GM18868 (cell line): ENCODE measurements around the gene USF3.

Source experiments
- ATAC-seq: cut with Tn5 transposase; IDR thresholded peaks from one replicate; pipeline ENCODE4 v1.9.1; 2021; ENCODE audit warnings: mild to moderate bottlenecking, moderate library complexity; ENCODE audit not compliant: unreplicated experiment

Gene USF3

GRCh38 chr3:113695786-113696645, at the start of gene USF3:
Gene USF3 (minus strand): TSS chr3:113696642. CDS start chr3:113674878, 21,764 bp downstream.
- peak; percentile 63 for ATAC-seq

- peak; percentile 46 for ATAC-seq
Observed at GRCh38 chr3:113745756-113746547, 49.5 kb upstream of the USF3 start, which contains the start of gene NAA50. Gene NAA50 (minus strand): TSS chr3:113746249. CDS start chr3:113745949, 300 bp downstream.

- ATAC-seq, result peak; percentile 66
Observed at GRCh38 chr3:113744941-113745755, 48.7 kb upstream of the USF3 start.

- ATAC-seq, result no peak
Observed at GRCh38 chr3:113743006-113743630, 46.7 kb upstream of the USF3 start.

GRCh38 chr3:113741620-113742019, 45.2 kb upstream of the USF3 start:
- ATAC-seq, result no peak

- no peak for ATAC-seq
Observed at GRCh38 chr3:113741086-113741485, 44.6 kb upstream of the USF3 start.

GRCh38 chr3:113736548-113737089, 40.2 kb upstream of the USF3 start:
- peak; percentile 61 for ATAC-seq

- no peak for ATAC-seq
Observed at GRCh38 chr3:113731694-113732093, 35.3 kb upstream of the USF3 start.

GRCh38 chr3:113730550-113730949, 34.1 kb upstream of the USF3 start:
- ATAC-seq, result no peak

GRCh38 chr3:113728661-113729060, 32.2 kb upstream of the USF3 start:
- no peak for ATAC-seq

GRCh38 chr3:113721636-113722035, 25.2 kb upstream of the USF3 start:
- no peak for ATAC-seq

- ATAC-seq, result no peak
Observed at GRCh38 chr3:113719758-113720157, 23.3 kb upstream of the USF3 start.

- ATAC-seq, result no peak
Observed at GRCh38 chr3:113719294-113719693, 22.9 kb upstream of the USF3 start.

- ATAC-seq, result no peak
Observed at GRCh38 chr3:113717818-113718217, 21.4 kb upstream of the USF3 start.

GRCh38 chr3:113717308-113717707, 20.9 kb upstream of the USF3 start:
- ATAC-seq, result no peak

GRCh38 chr3:113714702-113715101, 18.3 kb upstream of the USF3 start:
- ATAC-seq, result no peak

GRCh38 chr3:113712129-113712528, 15.7 kb upstream of the USF3 start:
- peak; percentile 42 for ATAC-seq

- ATAC-seq, result no peak
Observed at GRCh38 chr3:113707835-113708234, 11.4 kb upstream of the USF3 start.

GRCh38 chr3:113698956-113699355, 2.5 kb upstream of the USF3 start:
- ATAC-seq, result no peak

- no peak for ATAC-seq
Observed at GRCh38 chr3:113698213-113698742, 1.8 kb upstream of the USF3 start.
